Activated naive CD4-positive, alpha-beta T cell treated with anti-CD3 and anti-CD28 coated beads, Interleukin-2, amount 50 U/mL, for 72 hours (primary cell): ENCODE measurements around the gene RIT2. TPM values are rescaled to one million over a fixed set of nuclear protein-coding genes. Genes with fewer than 3 reads are reported as not detected.

Source experiments
- ATAC-seq, 2 donors: fragments of 150-1000 bp; cut with Tn5 transposase; 2 replicates each; pipeline ENCODE4 v1.10.0; 2021; ENCODE audit warnings: mild to moderate bottlenecking in 2 of 2, moderate library complexity in 2 of 2
- DNase-seq, 2 donors: peaks; one replicate each; pipeline ENCODE4 v3.0.0; 2021 to 2022; ENCODE audit warnings: low spot score in 2 of 2
- H3K27ac Mint-ChIP-seq, 2 donors: one replicate each; pipeline ENCODE4 v1.8.0; 2022; ENCODE audit warnings: mild to moderate bottlenecking in 2 of 2, mixed read lengths in 2 of 2
- H3K36me3 Mint-ChIP-seq, 2 donors: one replicate each; pipeline ENCODE4 v1.8.0; 2022; ENCODE audit warnings: mixed read lengths in 2 of 2
- H3K9me3 Mint-ChIP-seq, 2 donors: one replicate each; pipeline ENCODE4 v1.8.0; 2022; ENCODE audit warnings: mixed read lengths in 2 of 2
- total RNA-seq, 2 donors: library from RNA; stranded (reverse); gene quantifications; one replicate each; pipeline ENCODE4 v1.2.3, GENCODE V29; 2022

The RIT2 gene
- total RNA-seq, 2 donors from 2014 or later, result not detected

GRCh38 chr18:42784632-42785031 is 330.9 kb downstream of the RIT2 start:
- H3K27ac Mint-ChIP-seq, result no peak overlapping the region
- peaks cover 5 to 14% of the 10 kb centered on the region in 2 donors for H3K9me3 Mint-ChIP-seq
- no peaks in the 10 kb centered on the region for H3K36me3 Mint-ChIP-seq
- DNase-seq (no peak), ATAC-seq (no peak)

GRCh38 chr18:42782929-42783328 is 332.6 kb downstream of the RIT2 start:
- ATAC-seq (no peak), DNase-seq (no peak)
- Mint-ChIP-seq H3K27ac (no peak overlapping the region), H3K9me3 (peaks cover 5 to 16% of the 10 kb centered on the region in 2 donors), H3K36me3 (no peaks in the 10 kb centered on the region)

- no peaks in the 10 kb centered on the region for H3K36me3 Mint-ChIP-seq
- no peak overlapping the region for H3K27ac Mint-ChIP-seq
- DNase-seq, result no peak
- no peak for ATAC-seq
- peaks cover 11 to 19% of the 10 kb centered on the region in 2 donors for H3K9me3 Mint-ChIP-seq
Observed at GRCh38 chr18:42781298-42781815, 334.1 kb downstream of the RIT2 start.

GRCh38 chr18:42780171-42780570 is 335.3 kb downstream of the RIT2 start:
- H3K36me3 Mint-ChIP-seq, result no peaks in the 10 kb centered on the region
- no peak for ATAC-seq
- peaks cover 11 to 19% of the 10 kb centered on the region in 2 donors for H3K9me3 Mint-ChIP-seq

GRCh38 chr18:42778445-42779042 is 336.9 kb downstream of the RIT2 start:
- H3K9me3 Mint-ChIP-seq, result peaks cover 15 to 19% of the 10 kb centered on the region in 2 donors
- no peak overlapping the region for H3K27ac Mint-ChIP-seq
- DNase-seq (no peak), ATAC-seq (no peak)
- no peaks in the 10 kb centered on the region for H3K36me3 Mint-ChIP-seq

More at GRCh38 chr18:42780171-42780570, 335.3 kb downstream of the RIT2 start:
- DNase-seq, result no peak
- no peak overlapping the region for H3K27ac Mint-ChIP-seq

- H3K36me3 Mint-ChIP-seq, result no peaks in the 10 kb centered on the region
Observed at GRCh38 chr18:42778024-42778423, 337.5 kb downstream of the RIT2 start.

GRCh38 chr18:42773870-42774269 is 341.6 kb downstream of the RIT2 start:
- DNase-seq (no peak), ATAC-seq (no peak)
- Mint-ChIP-seq H3K9me3 (peaks cover 15 to 22% of the 10 kb centered on the region in 2 donors), H3K27ac (no peak overlapping the region), H3K36me3 (no peaks in the 10 kb centered on the region)

More at GRCh38 chr18:42778024-42778423, 337.5 kb downstream of the RIT2 start:
- no peak for DNase-seq
- H3K27ac Mint-ChIP-seq, result no peak overlapping the region
- peaks cover 17 to 18% of the 10 kb centered on the region in 2 donors for H3K9me3 Mint-ChIP-seq
- no peak for ATAC-seq

- H3K9me3 Mint-ChIP-seq, result peaks cover 12 to 21% of the 10 kb centered on the region in 2 donors
- DNase-seq (no peak), ATAC-seq (no peak)
- H3K27ac Mint-ChIP-seq, result no peak overlapping the region
- H3K36me3 Mint-ChIP-seq, result no peaks in the 10 kb centered on the region
Observed at GRCh38 chr18:42771936-42772335, 343.5 kb downstream of the RIT2 start.

GRCh38 chr18:42765302-42765701 is 350.2 kb downstream of the RIT2 start:
- DNase-seq, result no peak
- ATAC-seq, result no peak
- Mint-ChIP-seq H3K36me3 (no peaks in the 10 kb centered on the region), H3K9me3 (peaks cover 9 to 10% of the 10 kb centered on the region in 2 donors), H3K27ac (no peak overlapping the region)

GRCh38 chr18:42760290-42760689 is 355.2 kb downstream of the RIT2 start:
- no peak for DNase-seq
- Mint-ChIP-seq H3K27ac (no peak overlapping the region), H3K36me3 (no peaks in the 10 kb centered on the region), H3K9me3 (peaks cover 15 to 19% of the 10 kb centered on the region in 2 donors)
- no peak for ATAC-seq

- no peak for ATAC-seq
- no peak for DNase-seq
- no peaks in the 10 kb centered on the region for H3K36me3 Mint-ChIP-seq
- no peak overlapping the region for H3K27ac Mint-ChIP-seq
- peaks cover 18 to 21% of the 10 kb centered on the region in 2 donors for H3K9me3 Mint-ChIP-seq
Observed at GRCh38 chr18:42758852-42759251, 356.6 kb downstream of the RIT2 start.

- Mint-ChIP-seq H3K27ac (no peak overlapping the region), H3K36me3 (no peaks in the 10 kb centered on the region), H3K9me3 (peaks cover 18 to 21% of the 10 kb centered on the region in 2 donors)
- DNase-seq, result no peak
- no peak for ATAC-seq
Observed at GRCh38 chr18:42756214-42756613, 359.3 kb downstream of the RIT2 start.

GRCh38 chr18:42752916-42753315 is 362.6 kb downstream of the RIT2 start:
- DNase-seq (no peak), ATAC-seq (no peak)
- H3K36me3 Mint-ChIP-seq, result no peaks in the 10 kb centered on the region
- H3K9me3 Mint-ChIP-seq, result peaks cover 18 to 25% of the 10 kb centered on the region in 2 donors
- no peak overlapping the region for H3K27ac Mint-ChIP-seq

- DNase-seq, result no peak
- no peaks in the 10 kb centered on the region for H3K36me3 Mint-ChIP-seq
- H3K27ac Mint-ChIP-seq, result no peak overlapping the region
- peaks cover 10 to 15% of the 10 kb centered on the region in 2 donors for H3K9me3 Mint-ChIP-seq
- ATAC-seq, result no peak
Observed at GRCh38 chr18:42746794-42747193, 368.7 kb downstream of the RIT2 start.

- no peak for ATAC-seq
- no peak for DNase-seq
- no peak overlapping the region for H3K27ac Mint-ChIP-seq
- H3K36me3 Mint-ChIP-seq, result no peaks in the 10 kb centered on the region
- H3K9me3 Mint-ChIP-seq, result peaks cover 10 to 13% of the 10 kb centered on the region in 2 donors
Observed at GRCh38 chr18:42745931-42746330, 369.6 kb downstream of the RIT2 start.

GRCh38 chr18:42745171-42745570 is 370.3 kb downstream of the RIT2 start:
- Mint-ChIP-seq H3K36me3 (no peaks in the 10 kb centered on the region), H3K27ac (no peak overlapping the region), H3K9me3 (peaks cover 10% of the 10 kb centered on the region in 2 donors)
- no peak for ATAC-seq
- no peak for DNase-seq

GRCh38 chr18:42743373-42744138 is 371.9 kb downstream of the RIT2 start:
- ATAC-seq (no peak), DNase-seq (no peak)
- Mint-ChIP-seq H3K36me3 (no peaks in the 10 kb centered on the region), H3K27ac (no peak overlapping the region), H3K9me3 (peaks cover 9% of the 10 kb centered on the region in 2 donors)
